ENCODE data around the gene MAP7D3.

DNA sequence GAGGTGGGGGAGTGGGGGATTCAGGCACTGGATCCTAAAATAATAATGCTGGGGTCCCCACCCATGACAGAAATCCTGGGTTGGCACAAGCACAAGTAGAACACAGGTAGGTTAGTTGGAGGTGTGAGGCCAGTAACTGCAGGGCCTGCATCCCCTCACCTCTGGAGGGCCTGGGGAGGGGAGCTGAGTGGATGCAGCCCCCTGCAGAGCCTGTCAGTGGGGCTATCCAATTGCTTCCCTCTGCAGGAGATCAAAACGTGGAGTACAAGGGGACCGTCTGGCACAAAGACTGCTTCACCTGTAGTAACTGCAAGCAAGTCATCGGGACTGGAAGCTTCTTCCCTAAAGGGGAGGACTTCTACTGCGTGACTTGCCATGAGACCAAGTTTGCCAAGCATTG lies 43.7 kb downstream of the MAP7D3 start:
- TF ChIP-seq CTBP1 (IDR thresholded peaks at IDR 0.05; ENCODE audit: borderline replicate concordance) (no peak), FOXK2 (IDR thresholded peaks at IDR 0.05) (no peak), ARNT (IDR thresholded peaks at IDR 0.05) (no peak), FOXM1 (IDR thresholded peaks at IDR 0.05; ENCODE audit: borderline replicate concordance) (no peak), BHLHE40 (IDR thresholded peaks at IDR 0.05; ENCODE audit: borderline replicate concordance) (no peak), SP1 (IDR thresholded peaks at IDR 0.05) (no peak)
- TF ChIP-seq, protein P1, sequence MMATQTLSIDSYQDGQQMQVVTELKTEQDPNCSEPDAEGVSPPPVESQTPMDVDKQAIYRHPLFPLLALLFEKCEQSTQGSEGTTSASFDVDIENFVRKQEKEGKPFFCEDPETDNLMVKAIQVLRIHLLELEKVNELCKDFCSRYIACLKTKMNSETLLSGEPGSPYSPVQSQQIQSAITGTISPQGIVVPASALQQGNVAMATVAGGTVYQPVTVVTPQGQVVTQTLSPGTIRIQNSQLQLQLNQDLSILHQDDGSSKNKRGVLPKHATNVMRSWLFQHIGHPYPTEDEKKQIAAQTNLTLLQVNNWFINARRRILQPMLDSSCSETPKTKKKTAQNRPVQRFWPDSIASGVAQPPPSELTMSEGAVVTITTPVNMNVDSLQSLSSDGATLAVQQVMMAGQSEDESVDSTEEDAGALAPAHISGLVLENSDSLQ (IDR thresholded peaks at IDR 0.05): no peak

Measured in HEK293T (cell line).